C4-2B (cell line): ENCODE measurements around the gene THUMPD3.

Source experiments
- CTCF ChIP-seq: fragments of 450-650 bp; conservative IDR thresholded peaks from 2 replicates; pipeline ENCODE4 v1.5.1; 2017; ENCODE audit warnings: mild to moderate bottlenecking
- ZFX ChIP-seq: fragments of 450-650 bp; IDR thresholded peaks from 2 replicates; pipeline ENCODE4 v1.6.1; 2017

GRCh38 chr3:9352917-9353752 lies 9.7 kb upstream of the THUMPD3 start:
- TF ChIP-seq CTCF (peak; percentile 95), ZFX (no peak)
